GM18498 (cell line): ENCODE results near the gene SPINK4.
A peak's percentile ranks its signal among the peaks of the same experiment; 100 is the strongest.

Experiments used
- ATAC-seq: cut with Tn5 transposase; IDR thresholded peaks from one replicate; pipeline ENCODE4 v1.9.1; 2021; ENCODE audit warnings: mild to moderate bottlenecking, moderate library complexity; ENCODE audit not compliant: unreplicated experiment

Gene SPINK4

GRCh38 chr9:33256236-33256635 lies 16.3 kb downstream of the SPINK4 start:
- no peak for ATAC-seq

DNA sequence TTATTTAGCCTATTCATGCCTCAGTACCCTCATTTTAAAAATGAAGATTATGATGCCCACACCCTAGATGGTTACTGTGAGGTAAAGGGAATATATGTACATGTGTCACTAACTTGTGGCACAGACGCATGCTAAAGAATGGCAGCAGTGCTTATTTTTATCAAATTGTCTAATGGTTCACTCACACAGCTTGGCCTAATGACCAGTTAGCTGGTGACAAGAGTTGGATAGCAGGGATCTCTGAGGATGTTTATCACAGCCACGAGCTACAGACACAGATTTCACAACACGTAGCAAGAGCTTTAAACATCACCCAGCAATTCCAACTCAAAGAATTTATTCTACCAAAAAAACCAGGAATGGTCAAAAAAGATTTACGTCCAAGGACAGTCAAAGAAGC lies 17.3 kb downstream of the SPINK4 start:
- no peak for ATAC-seq

DNA sequence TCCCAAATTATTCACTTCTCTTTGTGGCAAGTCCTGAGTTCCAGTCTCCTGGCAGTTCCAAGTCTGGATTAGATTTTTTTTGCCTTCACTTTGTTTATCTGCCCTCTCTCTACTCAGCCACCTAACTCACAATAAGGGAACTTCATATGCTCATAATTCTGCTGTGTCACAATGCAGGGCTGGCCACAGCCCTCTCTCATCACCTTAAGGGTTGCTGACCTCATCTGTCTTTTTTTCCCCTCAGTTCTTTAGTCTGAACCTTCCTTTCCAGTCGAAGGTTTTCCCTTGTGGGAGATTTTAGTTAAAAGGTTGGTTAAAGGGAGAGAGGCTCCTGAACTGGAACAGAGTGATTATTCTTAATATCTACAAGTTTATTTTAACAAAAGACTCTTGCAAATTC lies 20.4 kb downstream of the SPINK4 start:
- no peak for ATAC-seq

DNA sequence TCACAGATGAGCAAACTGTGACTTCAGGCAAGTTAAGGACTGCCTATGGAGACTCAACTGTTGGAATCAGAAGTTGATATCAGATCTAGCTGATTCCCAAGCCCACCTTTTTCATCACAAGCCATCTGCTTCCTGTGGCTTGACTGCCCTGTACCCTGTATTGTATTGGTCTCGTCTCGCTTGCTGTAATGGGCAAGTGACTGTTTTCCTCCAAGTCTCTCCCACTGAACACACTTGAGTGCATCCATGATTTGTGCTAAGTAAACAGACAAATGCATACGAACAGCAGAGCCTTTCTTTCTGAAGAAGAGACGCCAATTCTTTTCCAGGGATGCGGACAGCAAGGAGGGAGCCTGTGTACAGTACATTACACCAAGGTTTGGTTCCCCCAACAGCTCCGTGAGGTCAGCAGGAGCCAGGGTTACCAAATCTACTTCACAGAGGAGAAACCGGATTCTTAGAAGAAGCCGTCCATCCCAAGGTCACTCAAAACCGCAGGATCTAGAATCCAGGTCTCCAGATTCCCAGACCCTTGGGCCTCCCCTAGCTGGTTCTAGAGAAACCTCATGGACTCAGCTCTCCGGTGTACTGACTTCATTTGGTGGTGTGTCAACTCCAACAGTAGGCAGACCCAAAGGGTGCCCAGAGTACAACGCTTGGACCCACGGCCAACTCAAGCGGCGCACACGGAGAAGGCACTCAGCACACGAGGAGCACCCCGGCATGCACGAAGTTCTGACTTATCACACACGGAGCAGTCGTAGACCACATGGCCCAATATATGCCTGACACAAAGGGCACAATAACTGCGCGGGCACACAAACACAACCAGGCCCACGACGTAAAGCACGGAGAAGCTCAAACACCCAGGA lies 23.4 kb downstream of the SPINK4 start:
- ATAC-seq = peak; percentile 8

DNA sequence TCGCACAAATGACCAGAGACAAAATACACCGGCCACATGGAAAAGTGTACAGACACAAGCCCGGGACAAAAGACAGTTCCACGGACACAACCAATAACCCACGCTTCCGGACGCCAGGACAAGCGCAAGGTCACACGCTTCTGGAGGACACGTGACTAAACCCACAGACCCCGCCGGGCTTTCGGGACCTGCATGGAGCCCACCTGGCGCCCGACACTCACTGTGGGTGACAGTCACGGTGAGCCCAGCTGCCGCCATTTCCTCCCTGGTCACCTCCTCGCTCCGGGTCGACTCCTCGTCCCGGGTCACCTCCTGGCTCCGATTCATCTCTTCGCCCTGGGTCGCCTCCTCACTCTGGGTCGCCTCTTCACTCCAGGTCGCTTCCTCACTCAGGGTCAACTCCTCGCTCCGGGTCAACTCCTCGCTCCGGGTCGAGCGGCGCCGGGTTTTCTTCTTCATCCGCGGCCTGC lies 24.1 kb downstream of the SPINK4 start:
- peak; percentile 43 for ATAC-seq

- ATAC-seq = peak; percentile 84
These were observed 24.7 kb downstream of the SPINK4 start, which contains the start of the genes BAG1 and CHMP5 for GRCh38 chr9:33264473-33265177. Gene BAG1 (minus strand): TSS chr9:33264708. Gene CHMP5 (plus strand): TSS chr9:33265049. CDS start chr9:33265079, 30 bp downstream.

- ATAC-seq = no peak
These were observed 25.4 kb downstream of the SPINK4 start for GRCh38 chr9:33265211-33265865.

GRCh38 chr9:33267151-33267767 lies 27.3 kb downstream of the SPINK4 start:
- no peak for ATAC-seq

DNA sequence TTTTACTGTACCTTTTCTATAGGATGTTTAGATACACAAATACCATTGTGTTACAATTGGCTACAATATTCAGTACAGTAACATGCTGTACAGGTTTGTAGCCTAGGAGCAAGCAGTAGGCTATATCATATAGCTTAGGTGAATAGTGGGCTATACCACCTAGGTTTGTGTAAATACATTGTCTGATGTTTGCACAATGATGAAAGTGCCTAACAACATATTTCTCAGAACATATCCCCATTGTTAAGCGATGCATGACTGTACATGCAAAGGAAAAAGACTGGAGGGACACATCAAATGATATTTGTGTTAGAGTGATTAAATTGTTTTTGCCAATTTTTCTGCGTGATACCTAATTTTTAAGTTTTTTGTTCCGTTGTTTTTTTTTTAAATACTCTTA lies 30.2 kb downstream of the SPINK4 start:
- ATAC-seq = no peak

GRCh38 chr9:33272061-33272460 lies 32.1 kb downstream of the SPINK4 start:
- no peak for ATAC-seq

- no peak for ATAC-seq
These were observed 33.5 kb downstream of the SPINK4 start for GRCh38 chr9:33273266-33273971.

DNA sequence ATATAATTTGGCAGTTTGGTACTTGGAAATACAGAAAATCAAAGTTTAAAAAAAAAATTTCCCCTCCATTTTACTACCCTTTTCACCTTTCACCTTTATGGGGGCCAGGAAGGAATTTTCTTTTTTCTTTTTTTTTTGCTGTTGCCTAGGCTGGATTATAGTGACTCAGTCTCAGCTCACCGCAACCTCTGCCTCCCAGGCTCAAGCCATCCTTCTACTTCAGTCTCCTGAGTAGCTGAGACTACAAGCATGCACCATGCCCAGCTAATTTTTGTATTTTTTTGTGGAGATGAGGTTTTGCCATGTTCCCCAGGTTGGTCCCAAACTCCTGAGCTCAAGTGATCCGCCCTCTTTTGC lies 34.0 kb downstream of the SPINK4 start:
- no peak for ATAC-seq

DNA sequence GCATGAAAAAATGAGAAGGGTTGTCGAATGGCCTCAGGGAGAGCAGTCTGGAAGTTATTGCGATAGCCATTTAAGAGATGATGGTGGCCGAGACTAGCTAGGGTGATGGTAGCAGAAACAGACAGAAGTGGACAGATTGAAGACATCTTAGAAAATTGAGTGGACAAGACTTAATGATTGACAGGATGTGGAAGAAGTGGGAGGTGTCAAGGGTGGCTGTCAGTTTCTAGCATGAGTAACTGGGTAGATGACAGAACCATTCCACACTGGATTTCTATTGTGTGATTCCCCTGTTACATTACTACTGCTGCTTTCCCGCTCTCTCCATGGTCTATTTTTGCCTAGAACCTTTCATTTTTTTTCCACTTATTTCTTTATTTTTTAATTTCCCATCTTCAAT lies 37.5 kb downstream of the SPINK4 start:
- no peak for ATAC-seq

- no peak for ATAC-seq
These were observed 45.5 kb downstream of the SPINK4 start for GRCh38 chr9:33285502-33285901.

DNA sequence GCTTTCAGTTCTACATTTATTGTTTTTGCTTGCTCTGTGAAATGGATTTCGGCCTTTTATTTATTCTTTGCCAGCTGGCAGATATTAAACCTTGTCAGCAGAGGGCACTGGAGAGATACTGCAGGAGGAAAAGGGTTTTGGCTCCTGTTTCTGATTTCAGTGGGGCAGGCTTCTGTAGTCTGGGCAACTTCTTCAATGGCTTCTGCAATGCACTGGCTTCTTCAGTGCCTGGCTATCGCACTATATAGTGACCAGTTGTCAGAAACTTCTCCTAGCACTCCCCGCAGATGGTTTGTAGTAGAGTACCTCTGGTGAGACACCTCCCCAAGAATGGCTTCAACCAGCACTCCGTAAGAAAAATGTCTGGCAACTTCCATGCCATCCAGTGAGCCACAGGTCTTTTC lies 47.1 kb downstream of the SPINK4 start:
- no peak for ATAC-seq

GRCh38 chr9:33288235-33288634 lies 48.3 kb downstream of the SPINK4 start:
- ATAC-seq = no peak

- no peak for ATAC-seq
These were observed 49.0 kb downstream of the SPINK4 start for GRCh38 chr9:33288828-33289483.

GRCh38 chr9:33289496-33289895 lies 49.5 kb downstream of the SPINK4 start:
- ATAC-seq = no peak

- ATAC-seq = no peak
These were observed 49.9 kb downstream of the SPINK4 start for GRCh38 chr9:33289936-33290246.
